Neural progenitor cell (in vitro differentiated cells): ENCODE measurements around the gene SGCD. TPM values are rescaled to one million over a fixed set of nuclear protein-coding genes. Genes with fewer than 3 reads are reported as not detected.

ENCODE experiments used
- DNase-seq: peaks from one replicate; pipeline ENCODE4 v3.0.0-alpha.2; 2016; ENCODE audit warnings: low spot score
- H2AFZ ChIP-seq: fragments of 200-600 bp; sonication (generic); replicated peaks from 2 replicates; pipeline ENCODE4 v1.6.1; 2016; ENCODE audit warnings: antibody characterized with exemption
- H3F3A ChIP-seq: fragments of 200-600 bp; sonication (generic); 2 replicates; pipeline ENCODE4 v1.6.1; 2016; ENCODE audit warnings: antibody characterized with exemption, low read depth
- H3K27ac ChIP-seq: fragments of 200-600 bp; sonication (generic); 2 replicates; pipeline ENCODE4 v1.5.1; 2016; ENCODE audit warnings: mild to moderate bottlenecking
- H3K27me3 ChIP-seq: fragments of 200-600 bp; sonication (generic); 2 replicates; pipeline ENCODE4 v1.6.1; 2016; ENCODE audit warnings: mild to moderate bottlenecking, moderate library complexity
- H3K36me3 ChIP-seq: fragments of 200-600 bp; sonication (generic); 2 replicates; pipeline ENCODE4 v1.5.1; 2016
- H3K4me1 ChIP-seq: fragments of 200-600 bp; sonication (generic); 2 replicates; pipeline ENCODE4 v1.6.1; 2016; ENCODE audit warnings: mixed run types
- H3K4me2 ChIP-seq: fragments of 200-600 bp; sonication (generic); 2 replicates; pipeline ENCODE4 v1.6.1; 2016
- H3K4me3 ChIP-seq: fragments of 200-600 bp; sonication (generic); 2 replicates; pipeline ENCODE4 v1.5.1; 2016
- H3K79me2 ChIP-seq: fragments of 200-600 bp; sonication (generic); 2 replicates; pipeline ENCODE4 v1.6.1; 2016; ENCODE audit warnings: low read depth
- H3K9ac ChIP-seq: fragments of 200-600 bp; sonication (generic); 2 replicates; pipeline ENCODE4 v1.6.1; 2016
- H3K9me3 ChIP-seq: fragments of 200-600 bp; sonication (generic); 2 replicates; pipeline ENCODE4 v1.5.1; 2016; ENCODE audit warnings: low read depth
- H4K20me1 ChIP-seq: fragments of 200-600 bp; sonication (generic); 2 replicates; pipeline ENCODE4 v1.6.1; 2016; ENCODE audit warnings: low read depth
- H3K27ac Mint-ChIP-seq: 3 replicates; pipeline ENCODE4 v1.8.0; 2021; ENCODE audit warnings: mixed read lengths
- H3K27me3 Mint-ChIP-seq: 2 replicates; pipeline ENCODE4 v1.8.0; 2022; ENCODE audit warnings: low read depth, mild to moderate bottlenecking, inconsistent platforms, moderate library complexity, mixed read lengths; ENCODE audit not compliant: insufficient read depth
- H3K36me3 Mint-ChIP-seq: 3 replicates; pipeline ENCODE4 v1.8.0; 2021; ENCODE audit warnings: mixed read lengths
- H3K4me1 Mint-ChIP-seq: 3 replicates; pipeline ENCODE4 v1.8.0; 2021; ENCODE audit warnings: mixed read lengths
- H3K4me3 Mint-ChIP-seq: 3 replicates; pipeline ENCODE4 v1.8.0; 2021; ENCODE audit warnings: mild to moderate bottlenecking, moderate library complexity, mixed read lengths
- H3K9me3 Mint-ChIP-seq: 3 replicates; pipeline ENCODE4 v1.8.0; 2020; ENCODE audit warnings: mixed read lengths
- EZH2 ChIP-seq: fragments of 200-600 bp; sonication (generic); IDR thresholded peaks from 2 replicates; pipeline ENCODE4 v1.6.1; 2017; ENCODE audit warnings: antibody characterized with exemption, mild to moderate bottlenecking, moderate library complexity
- EZH2phosphoT487 ChIP-seq: fragments of 200-600 bp; sonication (generic); IDR thresholded peaks from 2 replicates; pipeline ENCODE4 v1.6.1; 2017; ENCODE audit warnings: antibody characterized with exemption
- total RNA-seq: library from RNA; depleted of rRNA; stranded (reverse); fragments of >200 nt; gene quantifications from 2 replicates; pipeline ENCODE4 v1.2.3, GENCODE V29; 2015; ENCODE audit warnings: low replicate concordance
- TF ChIP-seq, protein P1 (sequence below): fragments of 200-600 bp; sonication (generic); IDR thresholded peaks from 2 replicates; pipeline ENCODE4 v1.5.1; 2017; ENCODE audit warnings: antibody characterized with exemption, mild to moderate bottlenecking

SGCD gene
- total RNA-seq, 1 donor from 2014 or later = not detected

DNA sequence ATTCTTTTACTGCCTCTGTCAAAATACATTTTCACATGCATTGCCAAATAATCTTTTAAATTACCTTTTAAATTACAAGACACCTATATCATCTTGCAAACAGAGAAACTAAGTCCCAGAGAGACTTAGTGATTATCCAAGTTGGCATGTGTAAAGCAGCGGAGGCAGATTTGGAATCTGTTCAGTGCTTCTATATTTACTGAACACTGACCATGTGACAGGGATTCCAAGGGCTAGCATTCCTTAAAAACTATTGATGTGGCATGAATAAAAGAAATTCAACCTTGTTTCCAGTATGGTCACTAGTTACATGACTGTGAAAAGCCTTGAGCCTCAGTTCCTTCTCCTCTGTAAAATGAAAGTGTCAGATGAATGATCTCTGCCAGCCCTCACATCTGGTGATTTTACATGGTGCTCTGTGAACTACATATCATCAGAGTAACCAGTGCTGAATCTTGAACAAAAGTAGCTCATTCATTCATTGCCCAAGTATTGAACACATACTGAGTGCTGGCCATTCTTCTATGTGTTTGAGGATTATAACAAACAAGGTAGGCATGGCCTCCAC is 451.3 kb downstream of the SGCD start:
- H3K27me3 ChIP-seq = no peaks in the 10 kb centered on the region
- H3K4me2 ChIP-seq = no peak overlapping the region
- no peak for TF ChIP-seq EZH2
- TF ChIP-seq EZH2phosphoT487 = no peak
- TF ChIP-seq, protein P1, sequence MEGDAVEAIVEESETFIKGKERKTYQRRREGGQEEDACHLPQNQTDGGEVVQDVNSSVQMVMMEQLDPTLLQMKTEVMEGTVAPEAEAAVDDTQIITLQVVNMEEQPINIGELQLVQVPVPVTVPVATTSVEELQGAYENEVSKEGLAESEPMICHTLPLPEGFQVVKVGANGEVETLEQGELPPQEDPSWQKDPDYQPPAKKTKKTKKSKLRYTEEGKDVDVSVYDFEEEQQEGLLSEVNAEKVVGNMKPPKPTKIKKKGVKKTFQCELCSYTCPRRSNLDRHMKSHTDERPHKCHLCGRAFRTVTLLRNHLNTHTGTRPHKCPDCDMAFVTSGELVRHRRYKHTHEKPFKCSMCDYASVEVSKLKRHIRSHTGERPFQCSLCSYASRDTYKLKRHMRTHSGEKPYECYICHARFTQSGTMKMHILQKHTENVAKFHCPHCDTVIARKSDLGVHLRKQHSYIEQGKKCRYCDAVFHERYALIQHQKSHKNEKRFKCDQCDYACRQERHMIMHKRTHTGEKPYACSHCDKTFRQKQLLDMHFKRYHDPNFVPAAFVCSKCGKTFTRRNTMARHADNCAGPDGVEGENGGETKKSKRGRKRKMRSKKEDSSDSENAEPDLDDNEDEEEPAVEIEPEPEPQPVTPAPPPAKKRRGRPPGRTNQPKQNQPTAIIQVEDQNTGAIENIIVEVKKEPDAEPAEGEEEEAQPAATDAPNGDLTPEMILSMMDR = no peak
- H3K36me3 ChIP-seq = no peaks in the 10 kb centered on the region
- Mint-ChIP-seq H3K27ac (no peak overlapping the region), H3K27me3 (no peaks in the 10 kb centered on the region), H3K9me3 (no peaks in the 10 kb centered on the region), H3K36me3 (no peaks in the 10 kb centered on the region), H3K4me1 (no peaks in the 10 kb centered on the region), H3K4me3 (no peak overlapping the region)
- no peak overlapping the region for H3K27ac ChIP-seq
- H3K9me3 ChIP-seq = no peaks in the 10 kb centered on the region
- no peak for DNase-seq
- H3K4me1 ChIP-seq = no peaks in the 10 kb centered on the region
- no peaks in the 10 kb centered on the region for H3F3A ChIP-seq
- H3K79me2 ChIP-seq = no peaks in the 10 kb centered on the region
- no peaks in the 10 kb centered on the region for H4K20me1 ChIP-seq
- no peak overlapping the region for H3K9ac ChIP-seq
- no peak overlapping the region for H2AFZ ChIP-seq
- no peak overlapping the region for H3K4me3 ChIP-seq

DNA sequence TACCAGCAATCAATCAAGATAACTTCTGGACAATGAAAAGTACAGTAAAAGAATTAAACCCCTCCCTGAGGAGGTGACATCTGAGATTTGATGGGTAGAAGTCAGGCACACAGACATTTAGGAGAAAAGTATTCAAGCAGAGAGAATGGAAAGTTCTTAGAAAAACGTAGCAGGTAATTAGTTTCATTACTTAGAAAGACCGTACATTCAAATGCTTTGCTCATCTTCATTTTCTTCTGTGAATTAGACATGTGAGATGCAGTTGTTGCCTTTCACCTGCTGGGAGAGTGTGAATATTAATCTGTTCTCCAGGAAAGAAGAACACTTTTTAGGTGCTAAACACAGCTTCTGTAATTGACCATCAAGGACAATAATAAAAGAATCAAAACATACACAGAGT is 451.8 kb downstream of the SGCD start:
- H3K4me3 Mint-ChIP-seq = no peak overlapping the region
- TF ChIP-seq, protein P1 = no peak
- TF ChIP-seq EZH2 (no peak), EZH2phosphoT487 (no peak)
- Histone ChIP-seq H3K36me3 (no peaks in the 10 kb centered on the region), H2AFZ (no peak overlapping the region), H3K79me2 (no peaks in the 10 kb centered on the region), H3K9me3 (no peaks in the 10 kb centered on the region), H3K27ac (no peak overlapping the region), H3F3A (no peaks in the 10 kb centered on the region), H4K20me1 (no peaks in the 10 kb centered on the region), H3K27me3 (no peaks in the 10 kb centered on the region), H3K4me3 (no peak overlapping the region), H3K9ac (no peak overlapping the region), H3K4me2 (no peak overlapping the region), H3K4me1 (no peaks in the 10 kb centered on the region)
- no peaks in the 10 kb centered on the region for H3K27me3 Mint-ChIP-seq
- no peaks in the 10 kb centered on the region for H3K4me1 Mint-ChIP-seq
- H3K9me3 Mint-ChIP-seq = no peaks in the 10 kb centered on the region
- no peak for DNase-seq
- H3K27ac Mint-ChIP-seq = no peak overlapping the region
- no peaks in the 10 kb centered on the region for H3K36me3 Mint-ChIP-seq

DNA sequence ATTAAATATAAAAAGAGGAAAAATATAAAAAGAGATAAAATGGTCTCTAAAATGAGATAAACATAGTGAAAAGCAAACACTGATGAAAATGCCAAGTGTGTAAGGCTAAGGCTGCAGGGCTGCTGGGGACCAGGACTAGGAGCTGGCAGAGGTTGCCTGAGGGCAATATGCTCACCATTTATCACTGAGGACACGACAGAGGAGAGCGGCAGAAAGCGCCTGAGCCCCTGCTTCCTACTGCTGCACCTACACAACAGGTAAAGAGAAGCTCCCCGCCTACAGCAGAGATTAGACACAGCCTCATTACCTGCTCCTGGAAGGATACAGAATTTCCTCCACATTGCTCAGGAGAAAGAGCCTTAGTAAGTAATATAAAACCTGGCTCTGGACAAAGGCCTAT is 452.5 kb downstream of the SGCD start:
- Histone ChIP-seq H2AFZ (no peak overlapping the region), H3K4me1 (no peaks in the 10 kb centered on the region), H3K4me2 (no peak overlapping the region), H4K20me1 (no peaks in the 10 kb centered on the region), H3K27ac (no peak overlapping the region), H3K9ac (no peak overlapping the region), H3K4me3 (no peak overlapping the region), H3F3A (no peaks in the 10 kb centered on the region), H3K79me2 (no peaks in the 10 kb centered on the region), H3K36me3 (no peaks in the 10 kb centered on the region), H3K27me3 (no peaks in the 10 kb centered on the region), H3K9me3 (no peaks in the 10 kb centered on the region)
- no peaks in the 10 kb centered on the region for H3K36me3 Mint-ChIP-seq
- no peak for DNase-seq
- H3K4me1 Mint-ChIP-seq = no peaks in the 10 kb centered on the region
- no peaks in the 10 kb centered on the region for H3K9me3 Mint-ChIP-seq
- H3K4me3 Mint-ChIP-seq = no peak overlapping the region
- H3K27me3 Mint-ChIP-seq = no peaks in the 10 kb centered on the region
- H3K27ac Mint-ChIP-seq = no peak overlapping the region
- TF ChIP-seq EZH2phosphoT487 = no peak
- no peak for TF ChIP-seq EZH2
- TF ChIP-seq, protein P1 = no peak
